Jurkat, Clone E6-1 (cell line): ENCODE measurements around the gene NUCB1.
"Not testable (repeated sequence)": the region's sequence is repeated elsewhere in the genome, so short reads cannot be mapped to it uniquely, and the experiment has no call there.

Source experiments
- DNase-seq: peaks from one replicate; pipeline ENCODE4 v3.0.0-alpha.2; 2011; ENCODE audit warnings: low read depth, low spot score
- H3K4me3 ChIP-seq: 2 replicates; pipeline ENCODE4 v1.5.1; 2011; ENCODE audit warnings: mild to moderate bottlenecking, low read length, control low read depth, moderate library complexity

Gene NUCB1

GRCh38 chr19:48925890-48926289 lies 25.8 kb downstream of the NUCB1 start:
- DNase-seq, H3K4me3 ChIP-seq: not testable (repeated sequence)

- DNase-seq: no peak
- H3K4me3 ChIP-seq: no peak overlapping the region
Observed at GRCh38 chr19:48926909-48927308, 26.8 kb downstream of the NUCB1 start.

GRCh38 chr19:48927692-48928091 lies 27.6 kb downstream of the NUCB1 start:
- not testable (repeated sequence) for DNase-seq, H3K4me3 ChIP-seq

GRCh38 chr19:48928164-48929025 lies 28.3 kb downstream of the NUCB1 start:
- no peak for DNase-seq
- no peak overlapping the region for H3K4me3 ChIP-seq

- peak within 1 kb of the TSS; percentile 56 for H3K4me3 ChIP-seq
- DNase-seq: peak; percentile 75
Observed at GRCh38 chr19:48933382-48933932, 33.3 kb downstream of the NUCB1 start, which contains the start of gene DHDH. Gene DHDH, plus strand, starts transcription at chr19:48933699. Its CDS starts 23 bp downstream, at chr19:48933722.

- no peak for DNase-seq
- no peak overlapping the region for H3K4me3 ChIP-seq
Observed at GRCh38 chr19:48934837-48935236, 34.7 kb downstream of the NUCB1 start.

- no peak for DNase-seq
- H3K4me3 ChIP-seq: no peak overlapping the region
Observed at GRCh38 chr19:48935864-48936263, 35.8 kb downstream of the NUCB1 start.

GRCh38 chr19:48938256-48938655 lies 38.1 kb downstream of the NUCB1 start:
- no peak for DNase-seq
- no peak overlapping the region for H3K4me3 ChIP-seq

- DNase-seq: no peak
- no peak overlapping the region for H3K4me3 ChIP-seq
Observed at GRCh38 chr19:48940902-48941301, 40.8 kb downstream of the NUCB1 start.

GRCh38 chr19:48943081-48943480 lies 43.0 kb downstream of the NUCB1 start:
- no peak overlapping the region for H3K4me3 ChIP-seq
- DNase-seq: no peak

GRCh38 chr19:48945415-48945814 lies 45.3 kb downstream of the NUCB1 start:
- H3K4me3 ChIP-seq: no peak overlapping the region
- no peak for DNase-seq

- no peak overlapping the region for H3K4me3 ChIP-seq
- DNase-seq: no peak
Observed at GRCh38 chr19:48945817-48946216, 45.7 kb downstream of the NUCB1 start.

- H3K4me3 ChIP-seq: no peak overlapping the region
- no peak for DNase-seq
Observed at GRCh38 chr19:48946463-48947257, 46.5 kb downstream of the NUCB1 start.

- H3K4me3 ChIP-seq: no peak overlapping the region
- DNase-seq: no peak
Observed at GRCh38 chr19:48947258-48947542, 47.1 kb downstream of the NUCB1 start.

- no peak overlapping the region for H3K4me3 ChIP-seq
- DNase-seq: no peak
Observed at GRCh38 chr19:48950159-48950558, 50.0 kb downstream of the NUCB1 start.

- DNase-seq: no peak
- no peak overlapping the region for H3K4me3 ChIP-seq
Observed at GRCh38 chr19:48950830-48951519, 50.9 kb downstream of the NUCB1 start.

GRCh38 chr19:48953141-48953540 lies 53.0 kb downstream of the NUCB1 start:
- DNase-seq: no peak
- H3K4me3 ChIP-seq: no peak overlapping the region

GRCh38 chr19:48953990-48954594 lies 54.0 kb downstream of the NUCB1 start:
- no peak for DNase-seq
- peak overlapping the region; percentile 88 for H3K4me3 ChIP-seq
